Coronary artery (tissue), 2 donors: Measurements from ENCODE around the gene PPP1R12B.
"Not testable (repeated sequence)": the region's sequence is repeated elsewhere in the genome, so short reads cannot be mapped to it uniquely, and the experiment has no call there.

Experiments used
- DNase-seq: peaks from one replicate; pipeline ENCODE4 v3.0.0-alpha.2; 2017; ENCODE audit warnings: low spot score
- H3K27ac ChIP-seq, 2 donors: fragments of 200-600 bp; sonication (generic); one replicate each; pipeline ENCODE4 v1.5.1; 2016 to 2019
- H3K4me3 ChIP-seq: fragments of 200-600 bp; sonication (generic); 2 replicates; pipeline ENCODE4 v1.5.1; 2016; ENCODE audit warnings: mild to moderate bottlenecking, moderate library complexity
- CTCF ChIP-seq: fragments of 200-600 bp; sonication (generic); IDR thresholded peaks from one replicate; pipeline ENCODE4 v1.5.1; 2019; ENCODE audit warnings: antibody characterized with exemption

Gene PPP1R12B

GRCh38 chr1:202362212-202362611 lies 13.7 kb downstream of the PPP1R12B start:
- Histone ChIP-seq H3K27ac (no peak overlapping the region), H3K4me3 (no peak overlapping the region)
- no peak for DNase-seq
- TF ChIP-seq CTCF, result no peak

- peak overlapping the region in 1 of 2 donors; percentile 20 for H3K27ac ChIP-seq
- no peak for TF ChIP-seq CTCF
- DNase-seq, result no peak
- no peak overlapping the region for H3K4me3 ChIP-seq
Observed at GRCh38 chr1:202365092-202365815, 16.8 kb downstream of the PPP1R12B start.

GRCh38 chr1:202367271-202367670 lies 18.8 kb downstream of the PPP1R12B start:
- DNase-seq, result no peak
- H3K4me3 ChIP-seq, result no peak overlapping the region
- H3K27ac ChIP-seq, result no peak overlapping the region
- no peak for TF ChIP-seq CTCF

GRCh38 chr1:202370906-202371305 lies 22.4 kb downstream of the PPP1R12B start:
- not testable (repeated sequence) for DNase-seq, H3K4me3 ChIP-seq, H3K27ac ChIP-seq

GRCh38 chr1:202374099-202374498 lies 25.6 kb downstream of the PPP1R12B start:
- H3K27ac ChIP-seq, result no peak overlapping the region
- no peak overlapping the region for H3K4me3 ChIP-seq
- TF ChIP-seq CTCF, result no peak
- DNase-seq, result no peak

- not testable (repeated sequence) for DNase-seq
Observed at GRCh38 chr1:202375175-202375574, 26.7 kb downstream of the PPP1R12B start.

GRCh38 chr1:202376247-202376646 lies 27.7 kb downstream of the PPP1R12B start:
- no peak for DNase-seq
- H3K27ac ChIP-seq, result no peak overlapping the region
- no peak overlapping the region for H3K4me3 ChIP-seq
- no peak for TF ChIP-seq CTCF

More at GRCh38 chr1:202375175-202375574, 26.7 kb downstream of the PPP1R12B start:
- not testable (repeated sequence) for H3K27ac ChIP-seq, H3K4me3 ChIP-seq

GRCh38 chr1:202379884-202380529 lies 31.5 kb downstream of the PPP1R12B start:
- not testable (repeated sequence) for DNase-seq, H3K4me3 ChIP-seq, H3K27ac ChIP-seq

- H3K27ac ChIP-seq, H3K4me3 ChIP-seq: not testable (repeated sequence)
Observed at GRCh38 chr1:202380535-202380934, 32.0 kb downstream of the PPP1R12B start.

GRCh38 chr1:202381867-202382266 lies 33.4 kb downstream of the PPP1R12B start:
- DNase-seq, H3K27ac ChIP-seq, H3K4me3 ChIP-seq: not testable (repeated sequence)

More at GRCh38 chr1:202380535-202380934, 32.0 kb downstream of the PPP1R12B start:
- not testable (repeated sequence) for DNase-seq

GRCh38 chr1:202395831-202396230 lies 47.3 kb downstream of the PPP1R12B start:
- not testable (repeated sequence) for H3K27ac ChIP-seq, H3K4me3 ChIP-seq, DNase-seq
